Testis (tissue), 2 donors: ENCODE measurements around the gene SPATA24.

Experiments
- POLR2A ChIP-seq: fragments of 450-650 bp; IDR thresholded peaks from one replicate; pipeline ENCODE4 v1.6.1; 2017; ENCODE audit warnings: antibody characterized with exemption, mild to moderate bottlenecking, moderate library complexity
- TF ChIP-seq, protein P1 (sequence below), 3 experiments: fragments of 450-650 bp in 2 of 3; fragments of 200-600 bp in 1 of 3; sonication (generic) in 1 of 3; IDR thresholded peaks; one replicate each; pipeline ENCODE4 v1.5.1; 2016 to 2019; ENCODE audit warnings: antibody characterized with exemption in 3 of 3, mild to moderate bottlenecking in 2 of 3, moderate library complexity in 1 of 3

DNA sequence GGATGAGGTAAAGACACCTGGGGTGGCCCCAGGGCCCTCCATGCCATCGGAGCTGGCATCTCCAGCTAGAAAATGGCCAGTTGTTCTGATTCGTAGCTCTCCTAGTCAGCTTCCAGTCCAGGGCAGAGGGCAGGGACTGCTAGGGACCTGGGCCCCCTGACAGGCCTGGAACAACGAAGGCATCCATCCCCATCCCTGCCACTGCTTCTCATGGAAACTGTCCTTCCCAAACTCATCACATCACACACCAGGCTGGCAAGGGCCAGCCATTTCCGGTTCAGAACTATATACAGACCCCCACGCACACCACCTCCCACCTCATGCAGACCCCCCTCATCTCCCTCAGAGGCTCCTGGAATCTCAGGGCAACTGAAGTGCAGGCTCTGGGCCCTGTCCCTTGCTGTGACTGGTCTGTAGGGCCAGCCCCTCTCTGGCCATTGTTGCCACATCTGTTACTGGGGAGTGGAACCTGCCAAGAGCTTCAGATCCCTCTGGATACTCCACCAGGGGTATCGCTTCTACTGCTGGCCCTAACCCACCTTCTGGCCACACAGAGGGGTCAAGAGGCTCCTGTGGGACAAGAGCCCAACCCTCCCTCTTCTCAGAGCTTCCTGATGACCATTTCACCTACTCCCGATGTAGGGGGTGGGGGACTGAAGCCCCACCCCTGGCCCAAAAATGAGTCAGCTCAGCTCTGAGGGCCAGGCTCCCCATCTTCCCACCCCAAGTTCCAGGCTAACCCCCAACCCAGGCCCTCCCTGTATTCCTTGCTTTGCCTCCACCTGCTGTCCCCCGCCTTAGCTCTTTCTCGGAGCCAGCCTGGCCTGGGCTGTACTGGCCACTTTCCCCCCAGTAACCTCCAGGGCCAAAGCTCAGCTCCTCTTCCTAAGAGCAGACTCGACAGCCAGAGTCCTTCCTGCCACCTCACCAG lies 13.0 kb downstream of the SPATA24 start:
- TF ChIP-seq, protein P1, sequence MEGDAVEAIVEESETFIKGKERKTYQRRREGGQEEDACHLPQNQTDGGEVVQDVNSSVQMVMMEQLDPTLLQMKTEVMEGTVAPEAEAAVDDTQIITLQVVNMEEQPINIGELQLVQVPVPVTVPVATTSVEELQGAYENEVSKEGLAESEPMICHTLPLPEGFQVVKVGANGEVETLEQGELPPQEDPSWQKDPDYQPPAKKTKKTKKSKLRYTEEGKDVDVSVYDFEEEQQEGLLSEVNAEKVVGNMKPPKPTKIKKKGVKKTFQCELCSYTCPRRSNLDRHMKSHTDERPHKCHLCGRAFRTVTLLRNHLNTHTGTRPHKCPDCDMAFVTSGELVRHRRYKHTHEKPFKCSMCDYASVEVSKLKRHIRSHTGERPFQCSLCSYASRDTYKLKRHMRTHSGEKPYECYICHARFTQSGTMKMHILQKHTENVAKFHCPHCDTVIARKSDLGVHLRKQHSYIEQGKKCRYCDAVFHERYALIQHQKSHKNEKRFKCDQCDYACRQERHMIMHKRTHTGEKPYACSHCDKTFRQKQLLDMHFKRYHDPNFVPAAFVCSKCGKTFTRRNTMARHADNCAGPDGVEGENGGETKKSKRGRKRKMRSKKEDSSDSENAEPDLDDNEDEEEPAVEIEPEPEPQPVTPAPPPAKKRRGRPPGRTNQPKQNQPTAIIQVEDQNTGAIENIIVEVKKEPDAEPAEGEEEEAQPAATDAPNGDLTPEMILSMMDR (IDR thresholded peaks at IDR 0.05), result no peak
- TF ChIP-seq POLR2A, result no peak
